GM18511 (cell line): ENCODE results near the gene LYPD3.
A peak's percentile ranks its signal among the peaks of the same experiment; 100 is the strongest.
"Not testable (repeated sequence)": the region's sequence is repeated elsewhere in the genome, so short reads cannot be mapped to it uniquely, and the experiment has no call there.

ENCODE experiments used
- ATAC-seq: cut with Tn5 transposase; IDR thresholded peaks from one replicate; pipeline ENCODE4 v1.9.1; 2021; ENCODE audit warnings: mild to moderate bottlenecking, moderate library complexity; ENCODE audit not compliant: unreplicated experiment

The LYPD3 gene

GRCh38 chr19:43462785-43463380 lies 2.5 kb downstream of the LYPD3 start:
- no peak for ATAC-seq

- no peak for ATAC-seq
Observed at GRCh38 chr19:43462383-43462782, 3.0 kb downstream of the LYPD3 start.

DNA sequence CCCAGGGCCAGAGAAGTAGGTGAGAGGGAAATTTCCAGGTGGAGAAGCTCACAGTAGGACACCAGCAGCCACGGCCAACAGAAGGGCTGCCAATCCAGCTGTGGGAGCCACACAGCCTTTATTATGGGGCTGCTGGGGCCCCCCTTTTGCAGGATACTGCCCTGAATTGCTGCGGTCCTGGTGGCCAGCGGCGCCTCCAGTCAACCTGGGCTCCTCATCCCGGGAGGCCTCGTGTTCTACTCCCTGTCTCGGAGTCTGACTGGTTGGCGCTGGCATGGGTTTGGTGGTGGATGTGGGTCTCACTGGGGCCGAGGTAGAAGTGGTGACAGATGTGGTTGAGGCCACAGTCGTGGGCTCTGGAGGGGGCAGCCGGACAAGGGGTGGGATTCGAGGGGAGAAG lies 4.1 kb downstream of the LYPD3 start:
- no peak for ATAC-seq

GRCh38 chr19:43460362-43461016 lies 4.9 kb downstream of the LYPD3 start:
- no peak for ATAC-seq

DNA sequence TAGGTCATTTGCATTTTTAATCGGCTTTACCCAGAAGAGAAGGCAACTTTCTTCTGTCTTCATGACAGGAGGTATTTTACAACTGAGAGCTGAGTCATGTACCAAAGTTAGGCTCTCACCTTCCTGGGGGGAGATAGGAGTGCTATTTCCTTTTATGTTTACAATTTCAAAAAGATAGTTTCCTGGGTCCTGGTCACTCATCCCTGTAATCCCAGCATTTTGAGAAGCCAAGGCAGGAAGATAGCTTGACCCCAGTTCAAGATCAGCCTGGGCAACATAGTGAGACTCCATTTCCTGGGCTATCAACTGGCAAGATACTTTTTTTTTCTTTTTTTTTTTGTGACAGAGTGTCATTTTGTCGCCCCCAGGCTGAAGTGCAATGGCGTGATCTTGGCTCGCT lies 7.6 kb downstream of the LYPD3 start:
- ATAC-seq: no peak

- no peak for ATAC-seq
Observed at GRCh38 chr19:43455321-43456113, 9.9 kb downstream of the LYPD3 start.

GRCh38 chr19:43454031-43454430 lies 11.4 kb downstream of the LYPD3 start:
- ATAC-seq: no peak

GRCh38 chr19:43452582-43452981 lies 12.8 kb downstream of the LYPD3 start:
- no peak for ATAC-seq

DNA sequence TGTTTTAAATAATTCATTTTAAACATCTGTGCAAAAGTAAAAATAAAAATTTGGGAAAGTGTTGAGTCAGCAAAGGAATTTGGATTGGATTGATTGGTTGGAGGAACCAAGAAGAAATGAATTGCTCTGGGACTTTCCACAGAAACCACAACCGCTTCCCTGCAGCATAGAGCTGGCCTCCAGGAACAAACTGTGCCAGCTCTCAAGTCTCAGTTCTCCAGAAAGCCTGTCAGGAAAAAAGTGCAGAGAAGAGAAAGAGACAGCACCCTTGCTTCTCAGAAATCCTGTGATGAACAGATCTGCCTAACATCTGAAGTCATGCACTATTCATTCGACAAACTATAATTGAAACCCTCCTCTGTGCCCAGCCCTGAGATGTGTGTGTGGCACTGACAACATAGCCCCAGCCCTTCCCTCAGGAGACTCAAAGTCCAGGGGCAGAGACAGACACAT lies 14.8 kb downstream of the LYPD3 start:
- no peak for ATAC-seq

GRCh38 chr19:43447655-43448054 lies 17.8 kb downstream of the LYPD3 start:
- no peak for ATAC-seq

GRCh38 chr19:43446746-43447489 lies 18.5 kb downstream of the LYPD3 start:
- peak; percentile 48 for ATAC-seq

DNA sequence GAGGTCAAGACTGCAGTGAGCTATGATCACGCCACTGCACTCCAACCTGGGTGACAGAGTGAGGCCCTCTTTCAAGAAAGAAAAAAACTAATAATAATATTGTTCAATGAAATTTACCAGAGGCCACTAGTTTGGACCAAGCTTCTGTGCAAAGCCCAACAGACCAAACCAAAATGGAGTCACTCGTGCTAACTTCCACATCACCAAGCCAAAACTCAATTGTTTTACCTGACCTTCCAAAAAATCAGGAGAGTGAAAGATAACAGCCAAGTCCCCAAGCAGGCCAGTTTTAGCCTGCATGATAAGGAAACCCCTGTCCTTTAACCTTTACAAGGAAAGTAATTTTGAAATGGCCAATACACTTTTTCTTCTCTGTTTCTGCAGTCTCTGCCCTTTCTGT lies 20.0 kb downstream of the LYPD3 start:
- ATAC-seq: no peak

- no peak for ATAC-seq
Observed at GRCh38 chr19:43444531-43445287, 20.7 kb downstream of the LYPD3 start.

- ATAC-seq: not testable (repeated sequence)
Observed at GRCh38 chr19:43444091-43444490, 21.3 kb downstream of the LYPD3 start.

GRCh38 chr19:43441716-43442115 lies 23.7 kb downstream of the LYPD3 start:
- no peak for ATAC-seq

DNA sequence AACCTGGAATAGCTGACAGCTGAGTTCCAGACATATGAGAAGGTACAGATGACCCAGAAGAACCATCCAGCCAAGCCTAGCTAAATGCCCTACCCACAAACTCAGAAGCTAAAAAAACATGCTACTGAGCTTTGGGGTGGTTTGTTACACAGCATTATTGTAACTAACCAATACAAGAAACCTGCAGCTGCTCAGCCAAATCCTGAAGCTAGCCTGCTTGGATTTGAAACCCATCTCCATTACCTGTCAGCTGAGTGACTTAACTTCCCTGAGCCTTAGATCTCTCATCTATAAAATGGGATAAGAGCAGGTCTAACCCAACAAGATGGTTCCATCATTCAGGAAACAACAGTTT lies 25.7 kb downstream of the LYPD3 start:
- no peak for ATAC-seq

DNA sequence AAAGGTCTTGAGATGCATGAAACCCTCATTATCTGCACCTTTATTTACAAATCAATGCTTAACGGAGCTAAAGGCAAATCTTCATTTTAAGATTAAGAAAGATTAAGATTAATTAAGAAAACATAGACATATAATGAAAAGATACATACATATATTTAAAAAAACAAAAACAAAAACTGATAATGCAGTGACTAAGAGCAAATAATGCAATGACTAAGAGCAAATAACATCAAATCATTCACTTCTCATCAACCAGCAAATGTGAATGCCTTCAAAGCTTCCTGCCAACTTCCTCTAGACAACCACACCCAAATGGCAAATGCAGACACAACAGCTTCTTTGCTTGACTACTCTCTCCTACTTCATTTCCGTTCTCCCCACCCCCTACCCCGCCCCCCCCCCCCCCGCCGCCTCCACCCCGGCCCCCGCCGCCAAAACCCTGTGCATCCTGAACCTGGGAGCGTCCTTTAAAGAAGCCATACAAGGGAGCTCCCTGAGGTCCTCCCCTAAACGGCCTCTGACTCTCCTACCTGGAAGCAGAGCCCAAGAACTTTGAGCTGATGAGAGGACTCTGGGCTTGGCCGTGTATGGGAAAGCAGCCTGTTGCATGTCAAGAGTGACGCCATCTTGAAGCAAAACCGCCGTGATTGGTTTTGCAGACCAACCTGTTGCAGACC lies 26.2 kb downstream of the LYPD3 start:
- ATAC-seq: no peak

DNA sequence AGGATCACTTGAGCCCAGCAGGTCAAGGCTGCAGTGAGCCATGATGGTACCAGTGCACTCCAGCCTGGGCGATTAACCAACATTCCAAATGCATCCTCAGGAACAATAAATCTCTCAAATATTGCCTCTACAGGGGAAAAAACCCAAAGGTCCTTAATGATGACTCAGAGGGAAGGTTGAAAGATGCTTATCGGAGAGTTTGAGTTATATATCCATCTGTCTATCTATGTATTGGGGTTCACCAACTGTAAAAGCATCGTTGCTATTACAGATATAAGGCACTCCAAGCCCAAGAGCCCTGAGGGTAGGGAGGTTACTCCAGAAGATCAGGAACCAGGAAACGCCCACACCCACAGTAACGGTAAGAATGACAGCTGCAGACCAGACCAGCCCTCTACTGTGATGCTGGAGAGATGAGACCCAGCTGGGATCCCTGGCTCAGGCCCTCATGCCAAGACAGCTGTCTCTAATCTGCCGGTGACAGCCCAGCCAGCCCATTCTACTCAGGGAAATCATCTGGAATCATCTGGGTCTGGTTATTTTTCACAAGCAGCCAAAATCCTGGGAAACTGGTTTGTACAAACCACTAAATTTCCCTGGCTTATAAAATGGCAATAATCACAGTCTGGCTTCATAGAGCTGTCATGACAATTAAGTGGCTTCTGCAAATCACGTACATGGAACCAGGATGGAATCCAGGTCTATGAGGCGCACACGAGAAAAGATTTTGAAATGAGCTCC lies 26.9 kb downstream of the LYPD3 start:
- no peak for ATAC-seq

DNA sequence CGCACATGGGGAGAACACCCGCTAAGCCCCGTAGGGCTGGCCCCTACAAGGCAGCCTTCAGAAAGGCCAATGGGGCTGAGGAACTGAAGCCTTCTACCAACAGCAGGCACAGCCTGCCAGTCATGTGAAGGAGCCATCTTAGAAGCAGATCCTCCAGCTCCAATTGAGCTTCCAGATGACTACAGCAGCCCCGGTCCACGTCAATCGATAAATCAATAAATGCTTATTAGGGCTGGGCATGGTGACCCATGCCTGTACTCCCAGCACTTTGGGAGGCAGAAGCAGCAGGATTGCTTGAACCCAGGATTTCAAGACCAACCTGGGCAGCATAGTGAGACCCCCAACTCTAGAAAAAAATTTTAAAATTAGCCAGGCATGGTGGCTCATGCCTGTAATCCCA lies 27.7 kb downstream of the LYPD3 start:
- ATAC-seq: no peak
